GM23338 (cell line): Measurements from ENCODE around the gene GCM1. TPM values are rescaled to one million over a fixed set of nuclear protein-coding genes. Genes with fewer than 3 reads are reported as not detected.

ENCODE experiments used
- ATAC-seq: fragments of 200-7000 bp; cut with Tn5 transposase; 3 replicates; pipeline ENCODE4 v1.9.1; 2020
- DNase-seq: peaks from one replicate; pipeline ENCODE4 v3.0.0-alpha.2; 2015; ENCODE audit warnings: low spot score
- H2AFZ ChIP-seq: fragments of 200-600 bp; sonication (generic); 2 replicates; pipeline ENCODE4 v1.8.0; 2016; ENCODE audit warnings: antibody characterized with exemption, mild to moderate bottlenecking, moderate library complexity
- H3F3A ChIP-seq: fragments of 200-600 bp; sonication (generic); replicated peaks from 2 replicates; pipeline ENCODE4 v1.8.0; 2017; ENCODE audit warnings: antibody characterized with exemption, mixed run types, low read depth
- H3K27ac ChIP-seq: fragments of 200-600 bp; sonication (generic); 2 replicates; pipeline ENCODE4 v1.6.1; 2016; ENCODE audit warnings: low read depth
- H3K27me3 ChIP-seq: fragments of 200-600 bp; sonication (generic); 2 replicates; pipeline ENCODE4 v1.8.0; 2016; ENCODE audit warnings: mild to moderate bottlenecking, mixed run types, moderate library complexity; ENCODE audit not compliant: insufficient read depth
- H3K36me3 ChIP-seq: fragments of 200-600 bp; sonication (generic); 2 replicates; pipeline ENCODE4 v1.8.0; 2016; ENCODE audit warnings: mild to moderate bottlenecking; ENCODE audit not compliant: insufficient read depth
- H3K4me1 ChIP-seq: fragments of 200-600 bp; sonication (generic); 2 replicates; pipeline ENCODE4 v1.8.0; 2016; ENCODE audit warnings: mild to moderate bottlenecking, moderate library complexity; ENCODE audit not compliant: insufficient read depth
- H3K4me2 ChIP-seq: fragments of 200-600 bp; sonication (generic); 2 replicates; pipeline ENCODE4 v1.7.1; 2017; ENCODE audit warnings: mixed run types
- H3K4me3 ChIP-seq: fragments of 200-600 bp; sonication (generic); 2 replicates; pipeline ENCODE4 v1.6.1; 2016; ENCODE audit warnings: mixed run types
- H3K79me2 ChIP-seq: fragments of 200-600 bp; sonication (generic); replicated peaks from 2 replicates; pipeline ENCODE4 v1.8.0; 2017; ENCODE audit warnings: mild to moderate bottlenecking; ENCODE audit not compliant: insufficient read depth
- H3K9me2 ChIP-seq: fragments of 200-600 bp; sonication (generic); 2 replicates; pipeline ENCODE4 v1.8.0; 2017; ENCODE audit not compliant: insufficient read depth
- H4K20me1 ChIP-seq: fragments of 200-600 bp; sonication (generic); replicated peaks from 2 replicates; pipeline ENCODE4 v1.8.0; 2017; ENCODE audit warnings: mild to moderate bottlenecking; ENCODE audit not compliant: insufficient read depth
- H3K27ac Mint-ChIP-seq: 2 replicates; pipeline ENCODE4 v1.8.0; 2020; ENCODE audit warnings: inconsistent platforms, mild to moderate bottlenecking, moderate library complexity, mixed read lengths
- H3K27me3 Mint-ChIP-seq: 3 replicates; pipeline ENCODE4 v1.8.0; 2022; ENCODE audit warnings: low read depth, mild to moderate bottlenecking, moderate library complexity, mixed read lengths, inconsistent platforms; ENCODE audit not compliant: insufficient read depth, poor library complexity
- H3K36me3 Mint-ChIP-seq: 3 replicates; pipeline ENCODE4 v1.8.0; 2021; ENCODE audit warnings: low read depth, mild to moderate bottlenecking, inconsistent platforms, moderate library complexity, mixed read lengths
- H3K4me1 Mint-ChIP-seq: 3 replicates; pipeline ENCODE4 v1.8.0; 2020; ENCODE audit warnings: mild to moderate bottlenecking, inconsistent platforms, mixed read lengths
- H3K4me3 Mint-ChIP-seq: 3 replicates; pipeline ENCODE4 v1.8.0; 2021; ENCODE audit warnings: moderate library complexity, mild to moderate bottlenecking, inconsistent platforms, mixed read lengths
- H3K9me3 Mint-ChIP-seq: 3 replicates; pipeline ENCODE4 v1.8.0; 2020; ENCODE audit warnings: moderate library complexity, mild to moderate bottlenecking, inconsistent platforms, mixed read lengths
- CREB1 ChIP-seq: fragments of 250-450 bp; sonication (Bioruptor Pico); IDR thresholded peaks from 2 replicates; pipeline ENCODE4 v1.5.0; 2020; ENCODE audit warnings: low read depth, mild to moderate bottlenecking, moderate library complexity
- ETS1 ChIP-seq: IDR thresholded peaks from 2 replicates; pipeline ENCODE4 v1.6.1; 2016; ENCODE audit warnings: antibody characterized with exemption
- EZH2 ChIP-seq: fragments of 200-600 bp; sonication (generic); IDR thresholded peaks from one replicate; pipeline ENCODE4 v1.8.0; 2017; ENCODE audit warnings: antibody characterized with exemption, mild to moderate bottlenecking, low read depth; ENCODE audit not compliant: unreplicated experiment
- EZH2phosphoT487 ChIP-seq: fragments of 200-600 bp; sonication (generic); IDR thresholded peaks from one replicate; pipeline ENCODE4 v1.8.1; 2018; ENCODE audit warnings: antibody characterized with exemption; ENCODE audit not compliant: unreplicated experiment
- STAT1 ChIP-seq: IDR thresholded peaks from one replicate; pipeline ENCODE4 v1.6.1; 2016; ENCODE audit warnings: antibody characterized with exemption; ENCODE audit not compliant: unreplicated experiment
- ZNF331 ChIP-seq: fragments of 250-450 bp; sonication (Bioruptor Pico); IDR thresholded peaks from 2 replicates; pipeline ENCODE4 v1.5.0; 2020; ENCODE audit warnings: low read depth, mild to moderate bottlenecking, moderate library complexity
- ZNF462 ChIP-seq: fragments of 250-450 bp; sonication (Bioruptor Pico); IDR thresholded peaks from 2 replicates; pipeline ENCODE4 v1.5.0; 2020; ENCODE audit warnings: mild to moderate bottlenecking, moderate library complexity
- polyA plus RNA-seq: library from polyadenylated mRNA; unstranded; fragments of >200 nt; fragmentation: Nextera tagmentation; extraction: Ambion mirVana; gene quantifications from 2 replicates; pipeline ENCODE4 v1.2.1, GENCODE V29; 2016
- total RNA-seq: library from RNA; depleted of rRNA; stranded (reverse); fragments of >200 nt; shearing (Covaris generic); gene quantifications from 2 replicates; pipeline ENCODE4 v1.2.3, GENCODE V29; 2014

The GCM1 gene
- total and polyA plus RNA-seq, 2 experiments from 2014 or later, result not detected

GRCh38 chr6:53113742-53114141 is 34.9 kb downstream of the GCM1 start (continued):
- TF ChIP-seq ETS1, result no peak
- no peak for TF ChIP-seq ZNF462 (CRISPR knock-in tag)
- no peak for TF ChIP-seq EZH2phosphoT487

GRCh38 chr6:53112871-53113270 is 35.8 kb downstream of the GCM1 start:
- Histone ChIP-seq H3K9me2 (no peaks in the 10 kb centered on the region; the same call in 1 of the 2 replicates), H3K4me2 (no peak overlapping the region), H3F3A (no peaks in the 10 kb centered on the region), H3K4me3 (no peak overlapping the region), H3K4me1 (no peaks in the 10 kb centered on the region), H2AFZ (no peak overlapping the region), H3K27ac (no peak overlapping the region), H3K27me3 (no peaks in the 10 kb centered on the region), H3K79me2 (no peaks in the 10 kb centered on the region), H3K36me3 (no peaks in the 10 kb centered on the region), H4K20me1 (no peaks in the 10 kb centered on the region)
- ATAC-seq (no peak), DNase-seq (no peak)
- Mint-ChIP-seq H3K4me1 (no peaks in the 10 kb centered on the region), H3K9me3 (0 out of 3 replicates have a peak, but pooled peaks cover 6% of the 10 kb centered on the region), H3K27ac (no peak overlapping the region), H3K4me3 (no peak overlapping the region), H3K27me3 (no peaks in the 10 kb centered on the region), H3K36me3 (no peaks in the 10 kb centered on the region)
- TF ChIP-seq ZNF462 (CRISPR knock-in tag) (no peak), ETS1 (no peak), EZH2phosphoT487 (no peak), ZNF331 (CRISPR knock-in tag) (no peak), EZH2 (no peak), STAT1 (no peak), CREB1 (CRISPR knock-in tag) (no peak)
